Activated CD8-positive, alpha-beta memory T cell treated with anti-CD3 and anti-CD28 coated beads, Interleukin-2, amount 10 ng/mL, durations not matched to agents 7 days and 5 days (primary cell): ENCODE results near the gene MAN2B1. TPM values are rescaled to one million over a fixed set of nuclear protein-coding genes. Genes with fewer than 3 reads are reported as not detected.
"Not testable (repeated sequence)": the region's sequence is repeated elsewhere in the genome, so short reads cannot be mapped to it uniquely, and the experiment has no call there.

Experiments
- ATAC-seq: fragments of 150-1000 bp; cut with Tn5 transposase; one replicate; pipeline ENCODE4 v1.10.0; 2021; ENCODE audit warnings: moderate library complexity
- CTCF ChIA-PET: fragments of 350-600 bp; sonication (Branson Sonifier 250); formaldehyde crosslinking; loops from one replicate; lab custom pipeline; 2021; ENCODE audit warnings: antibody characterized with exemption; lab: Charles Lee
- DNase-seq: peaks from one replicate; pipeline ENCODE4 v3.0.0-alpha.2; 2020
- H3K27ac Mint-ChIP-seq: one replicate; pipeline ENCODE4 v1.8.0; 2021; ENCODE audit warnings: mild to moderate bottlenecking, mixed read lengths
- H3K27me3 Mint-ChIP-seq: one replicate; pipeline ENCODE4 v1.8.0; 2021; ENCODE audit warnings: mixed read lengths
- H3K36me3 Mint-ChIP-seq: one replicate; pipeline ENCODE4 v1.8.0; 2021; ENCODE audit warnings: mild to moderate bottlenecking, mixed read lengths
- H3K4me1 Mint-ChIP-seq: one replicate; pipeline ENCODE4 v1.8.0; 2021; ENCODE audit warnings: mixed read lengths
- H3K4me3 Mint-ChIP-seq: one replicate; pipeline ENCODE4 v1.8.0; 2021; ENCODE audit warnings: mild to moderate bottlenecking, moderate library complexity, mixed read lengths
- H3K9me3 Mint-ChIP-seq: one replicate; pipeline ENCODE4 v1.8.0; 2022; ENCODE audit warnings: low read depth, mixed read lengths
- total RNA-seq, 2 experiments: library from RNA; stranded (reverse); gene quantifications; one replicate each; pipeline ENCODE4 v1.2.3, GENCODE V29; 2021

The MAN2B1 gene
- total RNA-seq, 2 experiments from 2014 or later = 102 to 118 TPM

GRCh38 chr19:12681074-12681987 is 14.8 kb upstream of the MAN2B1 start, which contains the start of gene DHPS:
Gene DHPS (minus strand): TSS chr19:12681880. CDS start chr19:12681766, 114 bp downstream.
- DNase-seq (peak; percentile 96), ATAC-seq (peak; percentile 78)
- Mint-ChIP-seq H3K27ac (peak within 1 kb of the TSS; percentile 94), H3K4me1 (peaks cover 26% of the 10 kb centered on the region), H3K27me3 (no peaks in the 10 kb centered on the region), H3K4me3 (peak within 1 kb of the TSS; percentile 93), H3K36me3 (peaks cover 29% of the 10 kb centered on the region), H3K9me3 (no peaks in the 10 kb centered on the region)
- CTCF ChIA-PET = interaction anchor here (0.7 to 1.9 kb wide), 10 partner anchors 9 to 166 kb away, joined by 3 to 11 read pairs (median 5); partner anchors contain the start of gene TNPO2

- no peak overlapping the region for H3K27ac Mint-ChIP-seq
- CTCF ChIA-PET = interaction anchor here (1.3 to 4.5 kb wide), 4 partner anchors 8 to 115 kb away, joined by 3 to 28 read pairs (median 8); partner anchors contain the start of genes MAN2B1 and WDR83
- H3K27me3 Mint-ChIP-seq = no peaks in the 10 kb centered on the region
- peaks cover 33% of the 10 kb centered on the region for H3K36me3 Mint-ChIP-seq
- DNase-seq = no peak
- peaks cover 27% of the 10 kb centered on the region for H3K4me1 Mint-ChIP-seq
- peak overlapping the region; percentile 93 for H3K4me3 Mint-ChIP-seq
- no peaks in the 10 kb centered on the region for H3K9me3 Mint-ChIP-seq
- no peak for ATAC-seq
Measured at GRCh38 chr19:12680034-12680433, 13.5 kb upstream of the MAN2B1 start.

- H3K36me3 Mint-ChIP-seq = peaks cover 45% of the 10 kb centered on the region
- CTCF ChIA-PET = interaction anchor here (0.6 to 7.0 kb wide), 8 partner anchors 10 to 203 kb away, joined by 3 to 57 read pairs (median 3); partner anchors contain the start of genes FBXW9, MAN2B1 and WDR83
- ATAC-seq, DNase-seq, H3K27ac Mint-ChIP-seq, H3K27me3 Mint-ChIP-seq, H3K4me3 Mint-ChIP-seq, H3K9me3 Mint-ChIP-seq: not testable (repeated sequence)
- peaks cover 27% of the 10 kb centered on the region for H3K4me1 Mint-ChIP-seq
Measured at GRCh38 chr19:12678039-12678438, 11.5 kb upstream of the MAN2B1 start.

- no peaks in the 10 kb centered on the region for H3K9me3 Mint-ChIP-seq
- no peak overlapping the region for H3K27ac Mint-ChIP-seq
- H3K4me3 Mint-ChIP-seq = no peak overlapping the region
- peaks cover 28% of the 10 kb centered on the region for H3K4me1 Mint-ChIP-seq
- CTCF ChIA-PET = interaction anchor here (0.6 to 7.0 kb wide), 13 partner anchors 9 to 171 kb away, joined by 3 to 57 read pairs (median 4); partner anchors contain the start of genes MAN2B1, TRIR and WDR83
- DNase-seq (no peak), ATAC-seq (no peak)
- no peaks in the 10 kb centered on the region for H3K27me3 Mint-ChIP-seq
- H3K36me3 Mint-ChIP-seq = peaks cover 47% of the 10 kb centered on the region
Measured at GRCh38 chr19:12676928-12677327, 10.4 kb upstream of the MAN2B1 start.

- no peak overlapping the region for H3K4me3 Mint-ChIP-seq
- H3K9me3 Mint-ChIP-seq = no peaks in the 10 kb centered on the region
- peak overlapping the region; percentile 34 for H3K27ac Mint-ChIP-seq
- peaks cover 29% of the 10 kb centered on the region for H3K4me1 Mint-ChIP-seq
- peaks cover 48% of the 10 kb centered on the region for H3K36me3 Mint-ChIP-seq
- ATAC-seq (peak; percentile 43), DNase-seq (peak; percentile 91)
- no peaks in the 10 kb centered on the region for H3K27me3 Mint-ChIP-seq
- CTCF ChIA-PET = interaction anchor here (0.6 to 7.0 kb wide), 14 partner anchors 9 to 172 kb away, joined by 3 to 57 read pairs (median 4); partner anchors contain the start of genes MAN2B1, TRIR and WDR83
Measured at GRCh38 chr19:12676384-12676792, 9.8 kb upstream of the MAN2B1 start.

DNA sequence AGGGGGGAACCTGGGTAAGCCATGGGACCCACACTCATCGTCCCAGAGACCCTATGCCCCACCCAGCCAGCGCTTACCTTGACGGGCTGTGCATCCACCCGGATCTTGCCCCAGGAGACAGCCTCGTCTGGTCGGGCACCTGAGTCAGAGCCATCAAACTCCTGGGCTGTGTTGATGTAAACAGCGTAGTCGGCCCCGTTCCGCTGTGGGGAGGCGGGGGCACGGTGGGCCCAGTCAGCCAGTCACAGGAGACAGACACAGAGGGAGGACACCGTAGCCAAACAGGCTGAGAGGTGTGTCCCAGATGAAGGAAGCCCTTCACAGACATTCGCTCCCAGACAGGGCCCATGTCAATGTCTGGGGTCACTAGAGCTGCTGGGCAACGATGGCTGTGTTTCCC is 9.4 kb upstream of the MAN2B1 start:
- H3K36me3 Mint-ChIP-seq = peaks cover 45% of the 10 kb centered on the region
- H3K4me1 Mint-ChIP-seq = peaks cover 26% of the 10 kb centered on the region
- CTCF ChIA-PET = interaction anchor here (0.7 to 7.0 kb wide), 11 partner anchors 8 to 172 kb away, joined by 3 to 57 read pairs (median 5); partner anchors contain the start of genes MAN2B1, TRIR and WDR83
- no peaks in the 10 kb centered on the region for H3K27me3 Mint-ChIP-seq
- no peaks in the 10 kb centered on the region for H3K9me3 Mint-ChIP-seq
- DNase-seq = no peak
- no peak overlapping the region for H3K4me3 Mint-ChIP-seq
- H3K27ac Mint-ChIP-seq = no peak overlapping the region
- no peak for ATAC-seq

DNA sequence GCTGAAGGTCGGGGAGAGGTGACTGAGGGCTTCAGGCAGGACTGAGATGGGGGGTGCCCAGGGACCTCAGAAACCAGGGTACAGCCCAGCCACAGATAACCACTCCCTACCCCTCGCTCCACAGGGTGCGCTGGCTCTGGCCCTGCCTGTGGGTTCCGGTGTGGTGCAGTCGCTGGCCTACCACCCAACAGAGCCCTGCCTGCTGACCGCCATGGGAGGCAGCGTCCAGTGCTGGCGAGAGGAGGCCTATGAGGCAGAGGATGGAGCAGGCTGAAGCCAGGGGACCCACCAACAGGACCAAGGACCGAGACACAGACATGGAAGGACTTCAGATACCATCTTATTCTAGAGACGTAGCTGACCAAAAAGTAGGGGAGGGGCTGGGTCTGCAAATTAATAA is 8.9 kb upstream of the MAN2B1 start:
- H3K4me1 Mint-ChIP-seq = peaks cover 30% of the 10 kb centered on the region
- no peak overlapping the region for H3K4me3 Mint-ChIP-seq
- H3K27me3 Mint-ChIP-seq = no peaks in the 10 kb centered on the region
- ATAC-seq (no peak), DNase-seq (no peak)
- H3K36me3 Mint-ChIP-seq = peaks cover 44% of the 10 kb centered on the region
- CTCF ChIA-PET = interaction anchor here (2.1 to 7.0 kb wide), 2 partner anchors 82 to 111 kb away, joined by 6 to 57 read pairs; no protein-coding TSS in a partner anchor
- no peak overlapping the region for H3K27ac Mint-ChIP-seq
- H3K9me3 Mint-ChIP-seq = no peaks in the 10 kb centered on the region

GRCh38 chr19:12672744-12673143 is 6.2 kb upstream of the MAN2B1 start:
- peaks cover 40% of the 10 kb centered on the region for H3K4me1 Mint-ChIP-seq
- H3K4me3 Mint-ChIP-seq = no peak overlapping the region
- H3K27me3 Mint-ChIP-seq = no peaks in the 10 kb centered on the region
- CTCF ChIA-PET = interaction anchor here (0.9 to 7.0 kb wide), 19 partner anchors 7 to 175 kb away, joined by 3 to 57 read pairs (median 6); partner anchors contain the start of genes DHPS, FBXW9 and ZNF791
- no peaks in the 10 kb centered on the region for H3K9me3 Mint-ChIP-seq
- H3K36me3 Mint-ChIP-seq = peaks cover 28% of the 10 kb centered on the region
- ATAC-seq (no peak), DNase-seq (no peak)
- H3K27ac Mint-ChIP-seq = no peak overlapping the region

DNA sequence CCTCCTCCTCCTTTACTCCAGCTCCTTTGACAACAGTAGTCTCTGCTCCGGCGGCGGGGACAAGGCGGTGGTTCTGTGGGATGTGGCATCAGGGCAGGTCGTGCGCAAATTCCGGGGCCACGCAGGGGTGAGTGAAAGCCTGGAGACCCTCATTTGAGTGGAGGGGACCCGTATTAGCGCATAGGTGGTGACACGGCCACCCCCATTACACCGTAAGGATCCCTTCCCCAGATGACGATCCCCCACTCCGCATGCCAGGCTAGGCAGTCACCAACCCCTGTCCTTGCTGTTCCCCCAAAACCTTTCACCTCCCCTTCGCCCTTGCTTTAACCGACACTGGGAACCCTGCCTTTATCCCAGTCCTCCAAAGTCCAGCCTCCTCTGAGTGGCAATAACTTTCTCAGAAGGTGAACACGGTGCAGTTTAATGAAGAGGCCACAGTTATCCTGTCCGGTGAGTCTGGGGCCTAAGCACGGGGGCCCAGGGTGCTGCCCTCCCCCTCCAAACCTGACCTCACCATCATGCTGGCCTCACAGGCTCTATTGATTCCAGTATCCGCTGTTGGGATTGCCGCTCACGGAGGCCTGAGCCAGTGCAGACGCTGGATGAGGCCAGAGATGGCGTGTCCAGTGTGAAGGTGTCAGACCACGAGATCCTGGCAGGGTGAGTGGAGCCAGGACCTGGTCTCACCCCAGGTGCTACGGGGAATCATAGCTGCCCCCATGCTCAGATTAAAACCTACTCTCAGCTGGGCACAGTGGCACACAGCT is 3.8 kb upstream of the MAN2B1 start:
- Mint-ChIP-seq H3K36me3 (peaks cover 15% of the 10 kb centered on the region), H3K4me3 (peak overlapping the region; percentile 88), H3K27me3 (no peaks in the 10 kb centered on the region), H3K4me1 (peaks cover 43% of the 10 kb centered on the region), H3K27ac (peak overlapping the region; percentile 100), H3K9me3 (no peaks in the 10 kb centered on the region)
- CTCF ChIA-PET = interaction anchor here (0.7 to 5.8 kb wide), 12 partner anchors 8 to 112 kb away, joined by 3 to 40 read pairs (median 6); no protein-coding TSS in a partner anchor
- no peak for DNase-seq
- ATAC-seq = no peak

DNA sequence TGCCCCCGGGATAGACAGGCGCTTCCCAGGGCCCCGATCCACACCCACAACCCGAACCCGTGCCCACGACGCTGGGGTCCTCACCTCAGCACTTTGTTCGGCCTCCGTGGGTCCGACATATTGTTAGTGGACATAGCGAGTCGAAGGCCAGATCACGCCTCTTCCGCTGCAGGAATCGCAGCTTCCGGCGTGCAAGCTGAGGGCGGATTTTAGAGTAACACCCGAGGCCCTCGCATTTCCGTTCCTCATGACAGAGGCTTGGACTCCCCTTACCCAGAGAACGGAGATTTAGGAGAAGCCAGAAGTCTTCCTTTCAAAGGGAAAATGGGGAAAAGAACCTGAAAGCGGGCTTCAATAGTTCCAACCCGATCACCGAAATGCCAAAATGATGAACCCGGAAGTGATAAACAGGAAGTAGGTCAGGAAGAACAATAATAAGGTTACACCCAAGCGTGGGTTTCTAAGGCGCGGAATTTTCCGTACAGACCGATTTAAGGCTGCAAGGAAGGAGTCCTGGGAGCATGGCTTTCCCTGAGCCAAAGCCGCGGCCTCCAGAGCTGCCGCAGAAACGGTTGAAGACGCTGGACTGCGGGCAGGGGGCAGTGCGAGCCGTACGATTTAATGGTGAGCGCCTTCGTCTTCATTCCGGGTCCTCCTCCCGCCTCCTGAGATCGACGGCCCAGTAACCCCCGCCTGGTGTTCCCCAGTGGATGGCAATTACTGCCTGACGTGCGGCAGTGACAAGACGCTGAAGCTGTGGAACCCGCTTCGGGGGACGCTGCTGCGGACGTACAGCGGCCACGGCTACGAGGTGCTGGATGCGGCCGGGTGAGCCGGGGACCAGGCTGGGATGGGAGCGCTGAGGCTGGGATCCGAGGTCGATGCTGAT is 3.0 kb upstream of the MAN2B1 start:
- peaks cover 51% of the 10 kb centered on the region for H3K4me1 Mint-ChIP-seq

DNA sequence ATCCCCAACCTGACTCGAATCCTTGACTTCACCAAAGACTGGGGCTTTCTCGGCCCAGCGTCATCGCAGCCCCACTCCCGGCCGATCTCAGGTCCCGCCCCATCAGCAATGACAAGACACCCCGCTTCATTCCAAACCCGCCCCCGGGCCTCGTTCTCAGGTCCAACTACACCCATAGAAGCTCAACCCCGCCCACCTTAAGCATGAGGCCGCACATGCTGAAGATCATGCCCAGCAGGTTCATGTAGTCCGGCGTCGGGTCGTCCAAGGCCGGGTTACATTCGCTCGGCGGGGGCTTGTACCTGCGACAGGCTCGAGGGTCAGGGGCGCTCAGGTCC is 2.4 kb upstream of the MAN2B1 start:
- ATAC-seq = peak; percentile 37
- DNase-seq = peak; percentile 80
- CTCF ChIA-PET = interaction anchor here (1.3 to 5.8 kb wide), 8 partner anchors 9 to 105 kb away, joined by 3 to 40 read pairs (median 4); partner anchors contain the start of gene DHPS
- H3K9me3 Mint-ChIP-seq = no peaks in the 10 kb centered on the region
- peaks cover 16% of the 10 kb centered on the region for H3K36me3 Mint-ChIP-seq
- H3K27ac Mint-ChIP-seq = peak overlapping the region; percentile 100
- H3K4me3 Mint-ChIP-seq = peak overlapping the region; percentile 88
- H3K27me3 Mint-ChIP-seq = no peaks in the 10 kb centered on the region
- peaks cover 55% of the 10 kb centered on the region for H3K4me1 Mint-ChIP-seq

More for the DNA sequence above, 3.0 kb upstream of the MAN2B1 start:
- Mint-ChIP-seq H3K9me3 (no peaks in the 10 kb centered on the region), H3K27me3 (no peaks in the 10 kb centered on the region), H3K4me3 (peak overlapping the region; percentile 88), H3K27ac (peak overlapping the region; percentile 100), H3K36me3 (peaks cover 16% of the 10 kb centered on the region)
- ATAC-seq (peak; percentile 49), DNase-seq (peak; percentile 84)
- CTCF ChIA-PET = interaction anchor here (0.7 to 5.8 kb wide), 10 partner anchors 8 to 111 kb away, joined by 3 to 40 read pairs (median 4); partner anchors contain the start of gene DHPS
